GM12891 (cell line): ENCODE measurements around the gene METTL14.

ENCODE experiments used
- POLR2A ChIP-seq: IDR thresholded peaks from 2 replicates; pipeline ENCODE4 v1.6.1; 2011; ENCODE audit warnings: low read depth, low read length, control low read depth
- POLR2AphosphoS5 ChIP-seq: IDR thresholded peaks from 2 replicates; pipeline ENCODE4 v1.6.1; 2011; ENCODE audit warnings: low read depth, low read length, control low read depth
- POU2F2 ChIP-seq: IDR thresholded peaks from 2 replicates; pipeline ENCODE4 v1.6.1; 2011; ENCODE audit warnings: low read depth, mild to moderate bottlenecking, control low read depth, low read length, moderate library complexity
- SPI1 ChIP-seq: IDR thresholded peaks from 2 replicates; pipeline ENCODE4 v1.6.1; 2011; ENCODE audit warnings: low read depth, low read length, control low read depth
- TAF1 ChIP-seq: IDR thresholded peaks from 2 replicates; pipeline ENCODE4 v1.6.1; 2011; ENCODE audit warnings: low read depth, low read length, control low read depth

DNA sequence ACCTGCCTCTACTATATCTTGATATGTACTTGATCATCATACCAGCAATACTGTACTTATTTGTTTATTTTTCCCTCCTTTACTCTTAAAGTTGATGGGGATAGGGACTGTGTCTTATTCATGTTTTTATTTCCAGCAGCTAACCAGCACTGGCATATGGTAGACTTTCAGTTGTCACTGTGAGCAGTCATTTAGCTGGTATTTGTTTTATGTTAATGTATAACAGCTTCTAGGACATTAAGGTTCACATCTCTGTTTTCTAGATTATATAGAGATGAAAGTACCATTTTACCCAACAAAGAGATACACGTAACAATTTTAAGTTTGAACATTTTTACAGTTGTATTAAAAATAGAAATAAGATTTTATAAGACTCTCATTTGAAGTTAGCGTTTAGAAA lies 17.9 kb downstream of the METTL14 start:
- TF ChIP-seq TAF1 (no peak), POLR2AphosphoS5 (no peak), POLR2A (no peak), SPI1 (no peak), POU2F2 (no peak)
